BJ (cell line): Measurements from ENCODE around the gene FAM89B. TPM values are rescaled to one million over a fixed set of nuclear protein-coding genes. Genes with fewer than 3 reads are reported as not detected.

ENCODE experiments used
- CTCF ChIA-PET: fragments of 350-600 bp; formaldehyde crosslinking; extraction: SDS; loops from one replicate; lab custom pipeline; 2021; ENCODE audit warnings: antibody characterized with exemption, inconsistent platforms; lab: Yijun Ruan, JAX
- POLR2A ChIA-PET: fragments of 300-600 bp; sonication (Branson Sonifier 250); formaldehyde crosslinking; extraction: SDS; loops from one replicate; lab custom pipeline; 2021; ENCODE audit warnings: antibody characterized with exemption; lab: Charles Lee
- DNase-seq: peaks from one replicate; pipeline ENCODE4 v3.0.0-alpha.2; 2011; ENCODE audit warnings: low read depth
- H3K27me3 ChIP-seq: 2 replicates; pipeline ENCODE4 v1.6.0; 2011; ENCODE audit warnings: low read length; ENCODE audit not compliant: control insufficient read depth, insufficient read depth
- H3K36me3 ChIP-seq: 2 replicates; pipeline ENCODE4 v1.5.1; 2011; ENCODE audit warnings: low read length; ENCODE audit not compliant: control insufficient read depth, insufficient read depth
- H3K4me3 ChIP-seq: 2 replicates; pipeline ENCODE4 v1.5.1; 2011; ENCODE audit warnings: low read depth, mild to moderate bottlenecking, control low read depth, low read length
- CTCF ChIP-seq: IDR thresholded peaks from 2 replicates; pipeline ENCODE4 v1.5.1; 2011; ENCODE audit warnings: low read depth, mild to moderate bottlenecking, control low read depth, inconsistent platforms, low read length, moderate library complexity; ENCODE audit not compliant: insufficient read depth
- polyA plus RNA-seq: library from polyadenylated mRNA; depleted of rRNA; stranded (reverse); fragments of >200 nt; gene quantifications from 2 replicates; pipeline ENCODE4 v1.2.3, GENCODE V29; 2011

FAM89B gene
- polyA plus RNA-seq, 1 experiment: 56.9 TPM

- Histone ChIP-seq H3K4me3 (no peak overlapping the region), H3K36me3 (peaks cover 51% of the 10 kb centered on the region), H3K27me3 (no peaks in the 10 kb centered on the region)
- no peak for TF ChIP-seq CTCF
- DNase-seq: no peak
- POLR2A ChIA-PET: no interaction called here
- CTCF ChIA-PET: no interaction called here
These were observed 39.8 kb upstream of the FAM89B start for GRCh38 chr11:65532388-65533064.

GRCh38 chr11:65535102-65535501, 37.2 kb upstream of the FAM89B start:
- ChIA-PET CTCF (interaction anchor here (2.5 kb wide), 1 partner anchor 58 kb away, joined by 8 read pairs; no protein-coding TSS in a partner anchor), POLR2A (no interaction called here)
- Histone ChIP-seq H3K4me3 (no peak overlapping the region), H3K27me3 (no peaks in the 10 kb centered on the region), H3K36me3 (peaks cover 60% of the 10 kb centered on the region)
- no peak for TF ChIP-seq CTCF
- no peak for DNase-seq

- CTCF ChIA-PET: interaction anchor here (1.0 to 2.5 kb wide), 3 partner anchors 10 to 57 kb away, joined by 3 to 8 read pairs (median 6); partner anchors contain the start of gene FAM89B
- Histone ChIP-seq H3K36me3 (peaks cover 47% of the 10 kb centered on the region), H3K4me3 (no peak overlapping the region), H3K27me3 (no peaks in the 10 kb centered on the region)
- POLR2A ChIA-PET: interaction anchor here (0.8 kb wide), 1 partner anchor 35 kb away, joined by 7 read pairs; no protein-coding TSS in a partner anchor
- DNase-seq: no peak
- no peak for TF ChIP-seq CTCF
These were observed 35.7 kb upstream of the FAM89B start for GRCh38 chr11:65536412-65537295.

- DNase-seq: no peak
- no peak for TF ChIP-seq CTCF
- POLR2A ChIA-PET: no interaction called here
- no peaks in the 10 kb centered on the region for H3K27me3 ChIP-seq
- no peak overlapping the region for H3K4me3 ChIP-seq
- H3K36me3 ChIP-seq: peaks cover 47% of the 10 kb centered on the region
- CTCF ChIA-PET: interaction anchor here (1.5 to 2.5 kb wide), 3 partner anchors 8 to 56 kb away, joined by 5 to 8 read pairs (median 6); partner anchors contain the start of gene FAM89B
These were observed 35.1 kb upstream of the FAM89B start for GRCh38 chr11:65537296-65537597.

- ChIA-PET POLR2A (no interaction called here), CTCF (interaction anchor here (1.8 kb wide), 1 partner anchor 9 kb away, joined by 5 read pairs; no protein-coding TSS in a partner anchor)
- TF ChIP-seq CTCF: no peak
- Histone ChIP-seq H3K4me3 (no peak overlapping the region), H3K27me3 (no peaks in the 10 kb centered on the region), H3K36me3 (peaks cover 44% of the 10 kb centered on the region)
- DNase-seq: no peak
These were observed 34.6 kb upstream of the FAM89B start for GRCh38 chr11:65537620-65538231.
